Cardiac fibroblast (primary cell): ENCODE results near the gene MIOS.

Source experiments
- DNase-seq, 2 donors: peaks; one replicate each; pipeline versions ENCODE4 v3.0.0 to v3.0.0-alpha.2; 2010; ENCODE audit warnings: low read depth in 2 of 2
- H3K4me3 ChIP-seq, 2 donors: replicated peaks in 1 of 2; 1 replicate in 1 of 2; 2 replicates in 1 of 2; pipeline ENCODE4 v1.5.1; 2011; ENCODE audit warnings: low read depth in 2 of 2, low read length in 2 of 2, mild to moderate bottlenecking in 2 of 2, moderate library complexity in 1 of 2
- CTCF ChIP-seq: IDR thresholded peaks from one replicate; pipeline ENCODE4 v1.5.1; 2011; ENCODE audit warnings: low read depth, mild to moderate bottlenecking, low read length, inconsistent platforms

MIOS gene

DNA sequence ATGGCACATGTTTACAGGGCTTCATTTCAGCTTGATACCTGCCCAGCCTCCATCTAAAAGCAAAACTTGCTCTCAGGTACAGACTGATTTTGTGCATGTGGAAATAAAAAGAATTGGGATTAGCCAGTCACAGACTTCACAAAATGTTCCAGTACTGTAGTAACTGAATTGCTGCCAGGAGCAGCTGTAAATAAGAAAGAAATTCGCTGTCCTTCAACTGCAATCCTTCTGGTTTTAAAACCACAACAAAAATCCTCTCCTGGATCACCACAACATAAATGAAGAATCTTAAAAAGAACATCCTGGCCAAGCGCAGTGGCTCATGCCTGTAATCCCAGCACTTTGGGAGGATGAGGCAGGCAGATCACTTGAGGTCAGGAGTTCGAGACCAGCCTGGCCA is 3.9 kb upstream of the MIOS start:
- TF ChIP-seq CTCF, result no peak
- H3K4me3 ChIP-seq, result no peak overlapping the region
- peak; percentile 13 to 31 for DNase-seq

DNA sequence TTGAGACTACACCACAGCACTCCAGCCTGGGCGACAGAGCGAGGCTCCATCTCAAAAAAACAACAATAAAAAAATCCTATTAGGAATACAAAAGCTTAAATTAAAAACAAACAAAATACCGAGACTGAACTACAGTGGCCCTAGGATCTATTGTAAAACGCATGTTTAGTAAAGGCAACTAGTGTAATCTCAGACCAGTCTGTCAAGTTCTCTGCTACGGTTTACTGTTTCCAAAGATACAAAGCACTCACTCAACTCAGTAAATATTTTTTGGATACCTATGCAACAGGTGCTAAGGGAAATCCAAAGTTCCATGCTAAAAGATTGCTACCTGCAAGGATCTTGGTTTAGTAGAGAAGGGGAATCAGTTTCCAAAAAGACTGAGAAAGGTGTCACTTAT is 3.4 kb upstream of the MIOS start:
- no peak for DNase-seq
- no peak for TF ChIP-seq CTCF
- no peak overlapping the region for H3K4me3 ChIP-seq

DNA sequence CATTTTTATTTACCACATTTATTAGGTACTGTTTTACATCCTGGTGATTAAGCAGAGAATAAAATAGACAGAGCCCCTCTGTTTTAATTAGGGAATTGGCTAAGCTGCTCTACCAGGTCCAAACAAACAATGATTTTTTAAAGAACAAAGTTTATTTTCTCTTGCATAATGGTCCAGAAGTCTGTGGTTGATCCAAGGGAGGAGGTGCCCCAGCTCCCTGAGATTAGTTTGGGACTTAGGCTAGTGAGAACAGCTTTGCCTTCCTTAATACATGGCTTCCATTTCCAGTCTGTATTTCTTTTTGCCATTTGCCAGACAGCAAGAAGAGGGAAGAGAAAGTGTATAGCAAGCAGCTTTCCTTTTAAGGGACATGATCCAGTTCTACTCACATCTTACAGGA is 2.9 kb upstream of the MIOS start:
- TF ChIP-seq CTCF, result no peak
- no peak for DNase-seq
- H3K4me3 ChIP-seq, result no peak overlapping the region

- no peak for TF ChIP-seq CTCF
- peak; percentile 29 to 63 for DNase-seq
- H3K4me3 ChIP-seq, result no peak overlapping the region
These were observed 2.3 kb upstream of the MIOS start for GRCh38 chr7:7564323-7564780.

DNA sequence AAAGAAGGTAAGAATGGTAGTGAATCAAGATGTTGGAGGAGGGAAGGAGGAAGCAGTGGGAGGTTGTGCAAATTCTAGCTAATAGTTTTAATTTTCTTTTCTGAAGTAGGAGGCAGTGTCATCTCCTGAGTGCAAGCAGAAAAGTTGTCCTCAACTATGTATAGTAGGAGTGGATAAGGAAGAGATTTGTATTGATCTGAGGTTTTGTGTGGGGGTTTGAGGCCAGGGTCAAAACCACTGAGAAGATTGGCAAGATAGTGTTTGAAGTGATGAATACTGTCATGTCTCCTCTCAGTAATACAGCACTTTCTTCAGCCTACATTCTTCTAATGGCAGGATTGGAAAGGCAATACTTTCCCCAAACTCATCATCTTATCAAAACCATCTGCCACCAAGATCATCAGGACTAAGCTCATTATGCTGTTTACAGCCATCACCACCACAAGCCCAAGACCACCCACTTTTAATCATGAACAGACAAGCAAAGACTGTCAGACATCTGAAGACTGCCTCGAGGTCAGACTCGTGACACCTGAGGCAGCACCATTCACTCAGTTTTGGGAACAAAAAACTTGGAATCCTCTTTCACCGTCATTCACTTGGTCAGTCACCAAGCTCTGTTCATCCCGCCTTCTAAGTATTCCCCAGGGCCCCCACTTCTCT is 1.5 kb upstream of the MIOS start:
- H3K4me3 ChIP-seq, result no peak overlapping the region
- DNase-seq, result no peak
- TF ChIP-seq CTCF, result no peak

- DNase-seq, result no peak
- H3K4me3 ChIP-seq, result peak overlapping the region; percentile 67 to 80
- no peak for TF ChIP-seq CTCF
These were observed 686 bp upstream of the MIOS start for GRCh38 chr7:7565746-7566650.
